CD14-positive monocyte (primary cell): Measurements from ENCODE around the gene STRIP2. TPM values are rescaled to one million over a fixed set of nuclear protein-coding genes. Genes with fewer than 3 reads are reported as not detected.
A peak's percentile ranks its signal among the peaks of the same experiment; 100 is the strongest.

ENCODE experiments used
- DNase-seq, 3 donors: peaks; one replicate each; pipeline ENCODE4 v3.0.0-alpha.2; 2011 to 2022
- H2AFZ ChIP-seq: 2 replicates; pipeline ENCODE4 v1.6.0; 2012; ENCODE audit warnings: mild to moderate bottlenecking, low read depth, low read length, inconsistent platforms; ENCODE audit not compliant: insufficient read depth, poor library complexity, severe bottlenecking
- H3K27ac ChIP-seq, 2 donors: 1 replicate in 1 of 2; 2 replicates in 1 of 2; pipeline ENCODE4 v1.5.1; 2012 to 2013; ENCODE audit warnings: low read length in 2 of 2, control low read depth in 1 of 2, inconsistent platforms in 1 of 2, low read depth in 1 of 2, mild to moderate bottlenecking in 1 of 2
- H3K27me3 ChIP-seq, 2 donors: one replicate each; pipeline versions ENCODE4 v1.6.0 to v1.6.1; 2011 to 2013; ENCODE audit warnings: low read length in 2 of 2; ENCODE audit not compliant: control insufficient read depth in 2 of 2, insufficient read depth in 2 of 2
- H3K36me3 ChIP-seq, 2 donors: replicated peaks in 1 of 2; 1 replicate in 1 of 2; 2 replicates in 1 of 2; pipeline versions ENCODE4 v1.5.1 to v1.6.1; 2012 to 2013; ENCODE audit warnings: low read length in 2 of 2, control low read depth in 1 of 2, inconsistent platforms in 1 of 2, mild to moderate bottlenecking in 1 of 2; ENCODE audit not compliant: insufficient read depth in 2 of 2, control insufficient read depth in 1 of 2
- H3K4me1 ChIP-seq, 2 donors: 1 replicate in 1 of 2; 2 replicates in 1 of 2; pipeline versions ENCODE4 v1.5.1 to v1.6.1; 2012 to 2013; ENCODE audit warnings: low read length in 2 of 2, control low read depth in 1 of 2, inconsistent platforms in 1 of 2, mild to moderate bottlenecking in 1 of 2, moderate library complexity in 1 of 2; ENCODE audit not compliant: insufficient read depth in 2 of 2, control insufficient read depth in 1 of 2
- H3K4me2 ChIP-seq: replicated peaks from 2 replicates; pipeline ENCODE3; 2012; ENCODE audit warnings: low read length, moderate library complexity, mild to moderate bottlenecking; ENCODE audit not compliant: poor library complexity, severe bottlenecking; ENCODE audit errors: extremely low read depth
- H3K4me3 ChIP-seq, 3 experiments: fragments of 200-600 bp in 1 of 3; sonication (generic) in 1 of 3; replicated peaks in 1 of 3; 1 replicate in 2 of 3; 2 replicates in 1 of 3; pipeline ENCODE4 v1.5.1; 2011 to 2013; ENCODE audit warnings: low read length in 3 of 3, mild to moderate bottlenecking in 3 of 3, control low read depth in 2 of 3, low read depth in 2 of 3, inconsistent platforms in 1 of 3, moderate library complexity in 1 of 3
- H3K79me2 ChIP-seq: 2 replicates; pipeline ENCODE4 v1.6.0; 2012; ENCODE audit warnings: mild to moderate bottlenecking, control low read depth, inconsistent platforms, low read length, moderate library complexity; ENCODE audit not compliant: insufficient read depth
- H3K9ac ChIP-seq: 2 replicates; pipeline ENCODE4 v1.6.0; 2017; ENCODE audit warnings: low read length, mild to moderate bottlenecking; ENCODE audit not compliant: insufficient read depth, poor library complexity, severe bottlenecking
- H3K9me3 ChIP-seq, 2 donors: replicated peaks in 1 of 2; 1 replicate in 1 of 2; 2 replicates in 1 of 2; pipeline versions ENCODE4 v1.5.1 to v1.6.1; 2012 to 2013; ENCODE audit warnings: low read length in 2 of 2, control low read depth in 1 of 2; ENCODE audit not compliant: control insufficient read depth in 1 of 2, insufficient read depth in 1 of 2
- H4K20me1 ChIP-seq: 2 replicates; pipeline ENCODE4 v1.6.0; 2012; ENCODE audit warnings: mild to moderate bottlenecking, low read length, control low read depth, moderate library complexity; ENCODE audit not compliant: insufficient read depth
- H3K27ac Mint-ChIP-seq, 7 donors: one replicate each; pipeline ENCODE4 v1.8.0; 2020; ENCODE audit warnings: mild to moderate bottlenecking in 7 of 7, mixed read lengths in 7 of 7, moderate library complexity in 6 of 7, inconsistent platforms in 2 of 7
- H3K27me3 Mint-ChIP-seq, 3 donors: one replicate each; pipeline ENCODE4 v1.8.0; 2021 to 2022; ENCODE audit warnings: low read depth in 3 of 3, mild to moderate bottlenecking in 3 of 3, mixed read lengths in 3 of 3, moderate library complexity in 3 of 3, inconsistent platforms in 1 of 3
- H3K36me3 Mint-ChIP-seq, 2 donors: one replicate each; pipeline ENCODE4 v1.8.0; 2020; ENCODE audit warnings: mixed read lengths in 2 of 2, inconsistent platforms in 1 of 2, mild to moderate bottlenecking in 1 of 2
- H3K4me1 Mint-ChIP-seq: one replicate; pipeline ENCODE4 v1.8.0; 2020; ENCODE audit warnings: mild to moderate bottlenecking, mixed read lengths
- H3K4me3 Mint-ChIP-seq, 2 donors: one replicate each; pipeline ENCODE4 v1.8.0; 2020; ENCODE audit warnings: mild to moderate bottlenecking in 2 of 2, mixed read lengths in 2 of 2, moderate library complexity in 1 of 2
- H3K9me3 Mint-ChIP-seq, 7 donors: one replicate each; pipeline ENCODE4 v1.8.0; 2020 to 2022; ENCODE audit warnings: mixed read lengths in 7 of 7, mild to moderate bottlenecking in 6 of 7, moderate library complexity in 6 of 7, inconsistent platforms in 2 of 7
- CTCF ChIP-seq: fragments of 200-600 bp; IDR thresholded peaks from one replicate; pipeline ENCODE4 v1.8.0; 2022; ENCODE audit warnings: antibody characterized with exemption, mild to moderate bottlenecking
- WGBS: methylation state at CpG from one replicate; pipeline ENCODE4 v1.1.5; 2013; ENCODE audit warnings: missing lambda C conversion rate; ENCODE audit not compliant: insufficient coverage; 5-methylcytosine and 5-hydroxymethylcytosine counted together
- intact Hi-C, 2 donors: fragments of 100-400 bp; cut with micrococcal nuclease; formaldehyde crosslinking; loops; one replicate each; pipeline versions ENCODE4 v1.15.0 to v1.15.1; 2023
- polyA plus RNA-seq, 3 donors: library from polyadenylated mRNA; depleted of rRNA in 1 of 3; unstranded in 2 of 3; stranded (reverse) in 1 of 3; fragments of 300-500 nt in 2 of 3; fragments of >200 nt in 1 of 3; fragmentation: Illumina TruSeq in 2 of 3; gene quantifications; 1 replicate in 2 of 3; 2 replicates in 1 of 3; pipeline ENCODE4 v1.2.3, GENCODE V29; 2012 to 2021

Gene STRIP2
- polyA plus RNA-seq, 3 donors: 0.11 to 0.12 TPM; not detected in 1

- peaks cover 0 to 15% of the 10 kb centered on the region in 2 donors for H3K27me3 ChIP-seq
- no peaks in the 10 kb centered on the region for H3K9me3 ChIP-seq
- no peaks in the 10 kb centered on the region for H3K4me1 Mint-ChIP-seq
- TF ChIP-seq CTCF: no peak
- peaks cover 0 to 14% (median 5%) of the 10 kb centered on the region in 3 donors for H3K27me3 Mint-ChIP-seq
- H3K36me3 ChIP-seq: no peaks in the 10 kb centered on the region
- H3K4me1 ChIP-seq: no peaks in the 10 kb centered on the region
- no peak overlapping the region for H3K4me3 Mint-ChIP-seq
- H3K27ac ChIP-seq: no peak overlapping the region
- no peaks in the 10 kb centered on the region for H4K20me1 ChIP-seq
- peaks cover 9 to 10% of the 10 kb centered on the region in 2 donors for H3K36me3 Mint-ChIP-seq
- WGBS: 96% methylated on average over 5 of the region's 10 CpGs
- no peak overlapping the region for H3K4me2 ChIP-seq
- intact Hi-C loops: no loop called here
- DNase-seq: no peak
- peaks cover 0 to 1% (median 0%) of the 10 kb centered on the region in 7 donors for H3K9me3 Mint-ChIP-seq
- no peak overlapping the region for H3K4me3 ChIP-seq
- H3K79me2 ChIP-seq: no peaks in the 10 kb centered on the region
- no peak overlapping the region for H3K9ac ChIP-seq
- peak overlapping the region in 1 of 7 donors; percentile 41 for H3K27ac Mint-ChIP-seq
- H2AFZ ChIP-seq: no peak overlapping the region
Observed at GRCh38 chr7:129456421-129456820, 22.2 kb downstream of the STRIP2 start.

DNA sequence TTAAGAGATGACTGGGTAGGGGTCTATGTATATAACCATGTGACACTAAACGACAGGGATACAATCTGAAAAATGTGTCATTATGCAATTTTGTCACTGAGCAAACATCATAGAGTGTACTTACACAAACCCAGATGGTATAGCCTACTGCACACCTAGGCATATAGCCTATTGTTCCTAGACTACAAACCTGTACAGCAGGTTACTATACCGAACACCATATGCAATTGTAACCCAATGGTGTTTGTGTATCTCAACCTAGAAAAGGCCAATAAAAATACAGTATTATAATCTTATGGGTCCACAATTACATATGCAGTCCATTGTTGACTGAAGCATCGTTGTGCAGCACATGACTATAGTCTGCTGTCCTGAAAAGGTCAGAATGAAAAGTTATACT is 22.9 kb downstream of the STRIP2 start:
- Histone ChIP-seq H3K36me3 (no peaks in the 10 kb centered on the region), H3K4me2 (no peak overlapping the region), H3K4me3 (no peak overlapping the region), H2AFZ (no peak overlapping the region), H3K27me3 (peaks cover 0 to 15% of the 10 kb centered on the region in 2 donors), H3K4me1 (peaks cover 5% of the 10 kb centered on the region in 2 donors), H4K20me1 (no peaks in the 10 kb centered on the region), H3K27ac (no peak overlapping the region), H3K9ac (no peak overlapping the region), H3K9me3 (no peaks in the 10 kb centered on the region), H3K79me2 (no peaks in the 10 kb centered on the region)
- no peak overlapping the region for H3K4me3 Mint-ChIP-seq
- WGBS: no CpG with 5 or more reads among the region's 3 CpGs
- intact Hi-C loops: no loop called here
- peaks cover 0 to 14% (median 5%) of the 10 kb centered on the region in 3 donors for H3K27me3 Mint-ChIP-seq
- H3K4me1 Mint-ChIP-seq: no peaks in the 10 kb centered on the region
- peaks cover 0 to 1% (median 0%) of the 10 kb centered on the region in 7 donors for H3K9me3 Mint-ChIP-seq
- H3K36me3 Mint-ChIP-seq: peaks cover 7 to 10% of the 10 kb centered on the region in 2 donors
- no peak overlapping the region for H3K27ac Mint-ChIP-seq
- no peak for DNase-seq
- no peak for TF ChIP-seq CTCF
